Astrocyte (in vitro differentiated cells and primary cell): ENCODE data around the gene WDR7.

Source experiments
- EZH2 ChIP-seq: IDR thresholded peaks from 2 replicates; pipeline ENCODE4 v1.6.1; 2012; ENCODE audit warnings: mild to moderate bottlenecking, low read length, inconsistent platforms; ENCODE audit not compliant: insufficient read depth
- TF ChIP-seq, protein P1 (sequence below): IDR thresholded peaks from 2 replicates; pipeline ENCODE4 v1.5.1; 2011; ENCODE audit warnings: low read depth, mild to moderate bottlenecking, inconsistent platforms, low read length, moderate library complexity; ENCODE audit not compliant: insufficient read depth

GRCh38 chr18:57004366-57005121 lies 353.4 kb downstream of the WDR7 start:
- TF ChIP-seq, protein P1, sequence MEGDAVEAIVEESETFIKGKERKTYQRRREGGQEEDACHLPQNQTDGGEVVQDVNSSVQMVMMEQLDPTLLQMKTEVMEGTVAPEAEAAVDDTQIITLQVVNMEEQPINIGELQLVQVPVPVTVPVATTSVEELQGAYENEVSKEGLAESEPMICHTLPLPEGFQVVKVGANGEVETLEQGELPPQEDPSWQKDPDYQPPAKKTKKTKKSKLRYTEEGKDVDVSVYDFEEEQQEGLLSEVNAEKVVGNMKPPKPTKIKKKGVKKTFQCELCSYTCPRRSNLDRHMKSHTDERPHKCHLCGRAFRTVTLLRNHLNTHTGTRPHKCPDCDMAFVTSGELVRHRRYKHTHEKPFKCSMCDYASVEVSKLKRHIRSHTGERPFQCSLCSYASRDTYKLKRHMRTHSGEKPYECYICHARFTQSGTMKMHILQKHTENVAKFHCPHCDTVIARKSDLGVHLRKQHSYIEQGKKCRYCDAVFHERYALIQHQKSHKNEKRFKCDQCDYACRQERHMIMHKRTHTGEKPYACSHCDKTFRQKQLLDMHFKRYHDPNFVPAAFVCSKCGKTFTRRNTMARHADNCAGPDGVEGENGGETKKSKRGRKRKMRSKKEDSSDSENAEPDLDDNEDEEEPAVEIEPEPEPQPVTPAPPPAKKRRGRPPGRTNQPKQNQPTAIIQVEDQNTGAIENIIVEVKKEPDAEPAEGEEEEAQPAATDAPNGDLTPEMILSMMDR = no peak
- no peak for TF ChIP-seq EZH2
